PC-9 (cell line): ENCODE results near the gene RAB1B.

ENCODE experiments used
- EZH2 ChIP-seq: fragments of 200-600 bp; sonication (generic); IDR thresholded peaks from 2 replicates; pipeline ENCODE4 v1.8.0; 2017; ENCODE audit warnings: antibody characterized with exemption, low read depth
- TF ChIP-seq, protein P1 (sequence below): fragments of 200-600 bp; sonication (generic); conservative IDR thresholded peaks from 2 replicates; pipeline ENCODE4 v1.6.1; 2017; ENCODE audit warnings: mixed run types, antibody characterized with exemption, mild to moderate bottlenecking, moderate library complexity

DNA sequence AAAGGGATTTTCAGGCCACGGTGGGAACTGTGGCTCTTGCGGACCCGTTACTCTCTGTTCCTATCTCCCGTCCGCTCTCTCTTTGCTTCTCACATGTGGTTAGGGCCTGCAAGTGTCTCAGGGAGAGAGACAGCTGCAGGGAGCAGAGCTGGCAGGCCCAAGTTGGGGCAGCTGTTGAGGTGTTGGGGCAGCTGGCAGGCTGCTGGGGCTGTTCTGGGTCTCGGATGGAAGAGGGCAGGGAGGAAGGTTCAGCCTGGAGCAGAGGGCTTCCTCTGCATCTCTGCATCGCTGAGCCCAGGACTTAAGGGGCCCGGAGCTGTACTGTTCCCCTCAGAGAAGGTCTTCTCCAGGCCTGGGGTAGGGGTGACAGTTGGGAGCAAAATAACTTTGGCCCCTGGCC, 7.0 kb downstream of the RAB1B start:
- TF ChIP-seq, protein P1, sequence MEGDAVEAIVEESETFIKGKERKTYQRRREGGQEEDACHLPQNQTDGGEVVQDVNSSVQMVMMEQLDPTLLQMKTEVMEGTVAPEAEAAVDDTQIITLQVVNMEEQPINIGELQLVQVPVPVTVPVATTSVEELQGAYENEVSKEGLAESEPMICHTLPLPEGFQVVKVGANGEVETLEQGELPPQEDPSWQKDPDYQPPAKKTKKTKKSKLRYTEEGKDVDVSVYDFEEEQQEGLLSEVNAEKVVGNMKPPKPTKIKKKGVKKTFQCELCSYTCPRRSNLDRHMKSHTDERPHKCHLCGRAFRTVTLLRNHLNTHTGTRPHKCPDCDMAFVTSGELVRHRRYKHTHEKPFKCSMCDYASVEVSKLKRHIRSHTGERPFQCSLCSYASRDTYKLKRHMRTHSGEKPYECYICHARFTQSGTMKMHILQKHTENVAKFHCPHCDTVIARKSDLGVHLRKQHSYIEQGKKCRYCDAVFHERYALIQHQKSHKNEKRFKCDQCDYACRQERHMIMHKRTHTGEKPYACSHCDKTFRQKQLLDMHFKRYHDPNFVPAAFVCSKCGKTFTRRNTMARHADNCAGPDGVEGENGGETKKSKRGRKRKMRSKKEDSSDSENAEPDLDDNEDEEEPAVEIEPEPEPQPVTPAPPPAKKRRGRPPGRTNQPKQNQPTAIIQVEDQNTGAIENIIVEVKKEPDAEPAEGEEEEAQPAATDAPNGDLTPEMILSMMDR = no peak
- TF ChIP-seq EZH2 = no peak
